Breast epithelium (tissue), 4 donors: ENCODE data around the gene WSCD1. TPM values are rescaled to one million over a fixed set of nuclear protein-coding genes. Genes with fewer than 3 reads are reported as not detected.

Experiments used
- DNase-seq, 2 donors: peaks; one replicate each; pipeline ENCODE4 v3.0.0-alpha.2; 2019; ENCODE audit warnings: low spot score in 2 of 2
- H3K27ac ChIP-seq, 2 donors: fragments of 200-600 bp; sonication (generic) in 1 of 2; one replicate each; pipeline ENCODE4 v1.5.1; 2016 to 2019; ENCODE audit warnings: mild to moderate bottlenecking in 1 of 2
- H3K27me3 ChIP-seq, 2 donors: fragments of 200-600 bp; sonication (generic) in 1 of 2; one replicate each; pipeline versions ENCODE4 v1.5.1 to v1.6.0; 2017 to 2019; ENCODE audit warnings: control low read depth in 1 of 2, mild to moderate bottlenecking in 1 of 2
- H3K36me3 ChIP-seq: fragments of 200-600 bp; one replicate; pipeline ENCODE4 v1.5.1; 2019
- H3K4me1 ChIP-seq, 2 donors: fragments of 200-600 bp; sonication (generic); one replicate each; pipeline ENCODE4 v1.5.1; 2016 to 2019; ENCODE audit warnings: control low read depth in 1 of 2
- H3K4me3 ChIP-seq, 3 donors: fragments of 200-600 bp; sonication (generic); 1 replicate in 2 of 3; 2 replicates in 1 of 3; pipeline ENCODE4 v1.5.1; 2016 to 2019; ENCODE audit warnings: mild to moderate bottlenecking in 3 of 3, moderate library complexity in 2 of 3
- H3K9me3 ChIP-seq, 2 donors: fragments of 200-600 bp; sonication (generic) in 1 of 2; one replicate each; pipeline ENCODE4 v1.5.1; 2016 to 2019; ENCODE audit warnings: control low read depth in 1 of 2
- CTCF ChIP-seq, 3 donors: fragments of 450-650 bp; IDR thresholded peaks; one replicate each; pipeline ENCODE4 v1.5.1; 2016 to 2017; ENCODE audit warnings: antibody characterized with exemption in 3 of 3, mild to moderate bottlenecking in 3 of 3, moderate library complexity in 3 of 3
- intact Hi-C: fragments of 100-400 bp; cut with DNase I; formaldehyde crosslinking; loops from one replicate; pipeline ENCODE4 v1.15.1; 2023; ENCODE audit warnings: low total_unique reads
- total RNA-seq, 3 donors: library from RNA; depleted of rRNA; stranded (reverse); fragments of >200 nt; gene quantifications; one replicate each; pipeline ENCODE4 v1.1.0, GENCODE V29; 2016

WSCD1 gene
- total RNA-seq, 3 donors from 2014 or later = 0.88 to 2.2 (median 2.0) TPM

- H3K4me1 ChIP-seq = no peaks in the 10 kb centered on the region
- no peak for TF ChIP-seq CTCF (IDR thresholded peaks at IDR 0.05)
- intact Hi-C loops = no loop called here
- DNase-seq = no peak
- H3K27me3 ChIP-seq = peaks cover 0 to 3% of the 10 kb centered on the region in 2 donors
- no peak overlapping the region for H3K27ac ChIP-seq
- no peak overlapping the region for H3K4me3 ChIP-seq
- H3K36me3 ChIP-seq = no peaks in the 10 kb centered on the region
- H3K9me3 ChIP-seq = no peaks in the 10 kb centered on the region
Measured at GRCh38 chr17:6173653-6174052, 103.5 kb downstream of the WSCD1 start.
